GM12878 (cell line): Measurements from ENCODE around the gene ALDH1L1. TPM values are rescaled to one million over a fixed set of nuclear protein-coding genes. Genes with fewer than 3 reads are reported as not detected.

Experiments used
- ATAC-seq: fragments of 200-7000 bp; cut with Tn5 transposase; 3 replicates; pipeline ENCODE4 v1.9.1; 2020; ENCODE audit warnings: mild to moderate bottlenecking, moderate library complexity
- BruUV-seq: library from RNA; stranded (reverse); fragments of 400-500 nt; replicated peaks from 2 replicates; lab custom pipeline; 2021; lab: Mats Ljungman, UMichigan
- CTCF ChIA-PET: fragments of 300-600 bp; sonication (Branson Sonifier 250); formaldehyde crosslinking; extraction: SDS; loops from one replicate; lab custom pipeline; 2021; ENCODE audit warnings: inconsistent platforms; lab: Yijun Ruan, JAX
- POLR2A ChIA-PET: fragments of 350-600 bp; formaldehyde crosslinking; extraction: SDS; loops from one replicate; lab custom pipeline; 2021; ENCODE audit warnings: inconsistent platforms; lab: Charles Lee
- RAD21 ChIA-PET: fragments of 300-600 bp; sonication (Branson Sonifier 250); formaldehyde crosslinking; loops from one replicate; lab custom pipeline; 2023; ENCODE audit warnings: antibody characterized with exemption; ENCODE audit not compliant: unreplicated experiment; lab: Charles Lee
- SMC1A ChIA-PET: fragments of 300-600 bp; sonication (Branson Sonifier 250); formaldehyde crosslinking; loops from one replicate; lab custom pipeline; 2023; ENCODE audit not compliant: unreplicated experiment, uncharacterized antibody; lab: Charles Lee
- DNase-seq: peaks from one replicate; pipeline ENCODE4 v3.0.0-alpha.2; 2011; ENCODE audit warnings: low read depth, low spot score
- FAIRE-seq: peaks from 3 replicates; lab custom pipeline; 2011; peaks lifted over from hg19 to GRCh38; lab: Jason Lieb, UNC
- H2AFZ ChIP-seq: 2 replicates; pipeline ENCODE4 v1.6.0; 2011; ENCODE audit warnings: low read depth, low read length, control low read depth; ENCODE audit not compliant: control insufficient read depth
- H3K27ac ChIP-seq: 2 replicates; pipeline ENCODE4 v1.5.1; 2011; ENCODE audit warnings: control low read depth; ENCODE audit not compliant: control insufficient read depth, insufficient read depth
- H3K27me3 ChIP-seq, 2 experiments: replicated peaks in 1 of 2; 2 replicates each; pipeline versions ENCODE4 v1.6.0 to v1.6.1; 2011; ENCODE audit warnings: low read length in 1 of 2; ENCODE audit not compliant: control insufficient read depth in 2 of 2, insufficient read depth in 2 of 2
- H3K36me3 ChIP-seq, 2 experiments: 2 replicates each; pipeline ENCODE4 v1.5.1; 2011; ENCODE audit warnings: low read length in 1 of 2; ENCODE audit not compliant: control insufficient read depth in 2 of 2, insufficient read depth in 2 of 2
- H3K4me1 ChIP-seq: 2 replicates; pipeline ENCODE4 v1.6.1; 2011; ENCODE audit warnings: mild to moderate bottlenecking, low read length, moderate library complexity, mixed read lengths; ENCODE audit not compliant: control insufficient read depth, insufficient read depth
- H3K4me2 ChIP-seq: 2 replicates; pipeline ENCODE4 v1.6.0; 2011; ENCODE audit warnings: control low read depth; ENCODE audit not compliant: control insufficient read depth, insufficient read depth
- H3K4me3 ChIP-seq: fragments of 200-600 bp; sonication (generic); 2 replicates; pipeline ENCODE4 v1.5.1; 2016
- H3K79me2 ChIP-seq: 2 replicates; pipeline ENCODE4 v1.6.0; 2011; ENCODE audit warnings: low read length; ENCODE audit not compliant: control insufficient read depth, insufficient read depth
- H3K9ac ChIP-seq: 2 replicates; pipeline ENCODE4 v1.8.0; 2011; ENCODE audit warnings: low read length, control low read depth, mixed read lengths; ENCODE audit not compliant: control insufficient read depth, insufficient read depth
- H3K9me3 ChIP-seq: replicated peaks from 3 replicates; pipeline ENCODE4 v1.5.1; 2011; ENCODE audit warnings: mild to moderate bottlenecking, low read length; ENCODE audit not compliant: control insufficient read depth, insufficient read depth
- H4K20me1 ChIP-seq: 2 replicates; pipeline ENCODE4 v1.6.0; 2011; ENCODE audit not compliant: control insufficient read depth, insufficient read depth
- ATF2 ChIP-seq: IDR thresholded peaks from 2 replicates; pipeline ENCODE4 v1.6.1; 2012; ENCODE audit warnings: low read length, inconsistent platforms
- ATF7 ChIP-seq: fragments of 450-650 bp; IDR thresholded peaks from 2 replicates; pipeline ENCODE4 v1.6.1; 2016; ENCODE audit warnings: low read depth, mild to moderate bottlenecking
- E2F8 ChIP-seq: fragments of 450-650 bp; IDR thresholded peaks from 2 replicates; pipeline ENCODE4 v1.6.1; 2018; ENCODE audit warnings: mild to moderate bottlenecking, low read depth, moderate library complexity; ENCODE audit not compliant: partially characterized antibody
- EED ChIP-seq: sonication (generic); IDR thresholded peaks from 2 replicates; pipeline ENCODE4 v1.6.1; 2016; ENCODE audit warnings: antibody characterized with exemption, low read depth
- ESRRA ChIP-seq: IDR thresholded peaks from 2 replicates; pipeline ENCODE4 v1.6.1; 2012; ENCODE audit warnings: mild to moderate bottlenecking, low read length, improper control_type of control experiment
- FOS ChIP-seq: IDR thresholded peaks from 3 replicates; pipeline ENCODE4 v1.6.1; 2011; ENCODE audit warnings: borderline replicate concordance; ENCODE audit not compliant: insufficient read length; ENCODE audit errors: extremely low read depth
- GABPA ChIP-seq: IDR thresholded peaks from 2 replicates; pipeline ENCODE4 v1.6.1; 2014; ENCODE audit warnings: antibody characterized with exemption, low read depth, mild to moderate bottlenecking, inconsistent platforms
- HCFC1 ChIP-seq: fragments of 150-350 bp; IDR thresholded peaks from 2 replicates; pipeline ENCODE4 v1.6.1; 2014; ENCODE audit warnings: low read length
- IKZF1 ChIP-seq: fragments of 450-650 bp; conservative IDR thresholded peaks from 2 replicates; pipeline ENCODE4 v1.6.1; 2017; ENCODE audit warnings: antibody characterized with exemption, mild to moderate bottlenecking
- JUND ChIP-seq: IDR thresholded peaks from 2 replicates; pipeline ENCODE4 v1.6.1; 2012; ENCODE audit warnings: low read depth, mild to moderate bottlenecking, low read length, improper control_type of control experiment, moderate library complexity
- KAT2A ChIP-seq: conservative IDR thresholded peaks from 2 replicates; pipeline ENCODE4 v1.6.1; 2011; ENCODE audit warnings: low read depth, low read length; ENCODE audit not compliant: control insufficient read depth
- MTA3 ChIP-seq: IDR thresholded peaks from 2 replicates; pipeline ENCODE4 v1.6.1; 2012; ENCODE audit warnings: low read length, inconsistent platforms, borderline replicate concordance
- NBN ChIP-seq: fragments of 450-650 bp; IDR thresholded peaks from 2 replicates; pipeline ENCODE4 v1.6.1; 2016
- PBX3 ChIP-seq: IDR thresholded peaks from 2 replicates; pipeline ENCODE4 v1.6.1; 2011; ENCODE audit warnings: mild to moderate bottlenecking, low read depth, low read length, moderate library complexity; ENCODE audit not compliant: insufficient replicate concordance
- RAD21 ChIP-seq: IDR thresholded peaks from 2 replicates; pipeline ENCODE4 v1.6.1; 2011; ENCODE audit warnings: mild to moderate bottlenecking, low read depth, low read length, moderate library complexity; ENCODE audit not compliant: insufficient read depth
- RELA ChIP-seq: fragments of 450-650 bp; IDR thresholded peaks from 2 replicates; pipeline ENCODE4 v1.8.0; 2014; ENCODE audit warnings: borderline replicate concordance; ENCODE audit not compliant: partially characterized antibody
- RUNX3 ChIP-seq: IDR thresholded peaks from 2 replicates; pipeline ENCODE4 v1.6.1; 2012; ENCODE audit warnings: low read length, inconsistent platforms
- SREBF2 ChIP-seq: IDR thresholded peaks from 2 replicates; pipeline ENCODE4 v1.6.1; 2012; ENCODE audit warnings: mild to moderate bottlenecking, low read length
- SUPT20H ChIP-seq: IDR thresholded peaks from 2 replicates; pipeline ENCODE4 v1.6.1; 2011; ENCODE audit warnings: low read depth, mild to moderate bottlenecking, low read length, moderate library complexity, borderline replicate concordance; ENCODE audit not compliant: control insufficient read depth
- TCF3 ChIP-seq: IDR thresholded peaks from 2 replicates; pipeline ENCODE4 v1.6.1; 2012; ENCODE audit warnings: low read depth, mild to moderate bottlenecking, low read length, borderline replicate concordance; ENCODE audit not compliant: insufficient read depth
- WGBS: methylation state at CpG from one replicate; pipeline ENCODE4 v1.1.6; 2016; ENCODE audit warnings: low lambda C conversion rate; ENCODE audit not compliant: insufficient replicate concordance, insufficient coverage; ENCODE audit errors: missing lambda C conversion rate; 5-methylcytosine and 5-hydroxymethylcytosine counted together
- in situ Hi-C: fragments of 300-500 bp; cut with MboI; formaldehyde crosslinking; loops from 9 replicates; pipeline ENCODE4 v1.14.3; 2018; ENCODE audit warnings: mixed read lengths
- intact Hi-C: fragments of 100-400 bp; cut with micrococcal nuclease; formaldehyde crosslinking; loops from one replicate; pipeline ENCODE4 v1.14.2; 2022; ENCODE audit not compliant: unreplicated experiment
- polyA plus RNA-seq, 11 experiments: library from polyadenylated mRNA; depleted of rRNA in 4 of 11; unstranded in 6 of 11; stranded (reverse) in 5 of 11; fragments of >200 nt; fragmentation: Nextera tagmentation in 4 of 11; fragmentation: Illumina TruSeq in 1 of 11; extraction: Ambion mirVana in 4 of 11; extraction: Trizol in 1 of 11; gene quantifications; 1 replicate in 1 of 11; 2 replicates in 10 of 11; pipeline versions ENCODE4 v1.2.1 to v1.2.3, GENCODE V29; 2011 to 2016; ENCODE audit warnings: inconsistent platforms in 2 of 11, missing spikeins in 2 of 11, low read depth in 1 of 11
- total RNA-seq, 4 experiments: library from RNA; depleted of rRNA in 3 of 4; stranded (reverse); fragments of >200 nt in 3 of 4; fragmentation: Illumina TruSeq in 1 of 4; extraction: Trizol in 1 of 4; gene quantifications; 2 replicates each; pipeline versions ENCODE4 v1.2.1 to v1.2.3, GENCODE V29; 2013 to 2021

ALDH1L1 gene
- total and polyA plus RNA-seq, 10 of the 15 experiments (the other 5 are each of a cell fraction or from before 2014, with no cell fraction given) = 0.04 to 18.2 (median 0.45) TPM

- H4K20me1 ChIP-seq = no peaks in the 10 kb centered on the region
- no peaks in the 10 kb centered on the region for H3K79me2 ChIP-seq
- FAIRE-seq (no peak), DNase-seq (no peak), ATAC-seq (no peak)
- in situ Hi-C loops (no loop called here), intact Hi-C loops (no loop called here)
- no peak for TF ChIP-seq FOS
- no peak for TF ChIP-seq MTA3
- TF ChIP-seq ATF2 = no peak
- TF ChIP-seq IKZF1 = no peak
- TF ChIP-seq ATF7 = no peak
- TF ChIP-seq E2F8 = no peak
- TF ChIP-seq RELA = no peak
- TF ChIP-seq NBN = no peak
- TF ChIP-seq GABPA = no peak
- TF ChIP-seq RUNX3 = no peak
- TF ChIP-seq EED = no peak
- TF ChIP-seq RAD21 = no peak
- TF ChIP-seq SUPT20H = no peak
- no peak for TF ChIP-seq KAT2A
- TF ChIP-seq TCF3 = no peak
- TF ChIP-seq JUND = no peak
- TF ChIP-seq HCFC1 = no peak
- TF ChIP-seq ESRRA = no peak
- TF ChIP-seq SREBF2 = no peak
- TF ChIP-seq PBX3 = no peak
- BruUV-seq = no TSS peak
- no peaks in the 10 kb centered on the region for H3K4me1 ChIP-seq
- no peaks in the 10 kb centered on the region for H3K27me3 ChIP-seq
- WGBS = 73% methylated on average over 7 of the region's 8 CpGs
- H3K4me3 ChIP-seq = no peak overlapping the region
- H3K36me3 ChIP-seq = no peaks in the 10 kb centered on the region
- ChIA-PET SMC1A (no interaction called here), CTCF (interaction anchor here (0.6 kb wide), 1 partner anchor 165 kb away, joined by 4 read pairs; no protein-coding TSS in a partner anchor), RAD21 (no interaction called here), POLR2A (no interaction called here)
- H2AFZ ChIP-seq = no peak overlapping the region
- no peak overlapping the region for H3K27ac ChIP-seq
- no peak overlapping the region for H3K4me2 ChIP-seq
- H3K9ac ChIP-seq = no peak overlapping the region
- H3K9me3 ChIP-seq = no peaks in the 10 kb centered on the region
Observed at GRCh38 chr3:126063358-126063965, 116.9 kb downstream of the ALDH1L1 start.
